Stimulated activated CD4-positive, alpha-beta T cell treated with anti-CD3 and anti-CD28 coated beads, Interleukin-4, amount 100 ng/mL, for 1 hour (primary cell): ENCODE results near the gene DRAP1.

Experiments
- DNase-seq: peaks from one replicate; pipeline ENCODE4 v3.0.0-alpha.2; 2020

DRAP1 gene

GRCh38 chr11:65906602-65907001, 12.6 kb upstream of the DRAP1 start:
- no peak for DNase-seq

GRCh38 chr11:65907878-65908277, 11.3 kb upstream of the DRAP1 start:
- DNase-seq = no peak

- DNase-seq = no peak
These were observed 7.3 kb upstream of the DRAP1 start for GRCh38 chr11:65911682-65912568.

- DNase-seq = no peak
These were observed 6.4 kb upstream of the DRAP1 start for GRCh38 chr11:65912845-65913244.

GRCh38 chr11:65915101-65915820, 4.0 kb upstream of the DRAP1 start:
- DNase-seq = no peak

- peak; percentile 26 for DNase-seq
These were observed 3.4 kb upstream of the DRAP1 start for GRCh38 chr11:65915821-65916251.

- DNase-seq = no peak
These were observed 2.8 kb upstream of the DRAP1 start for GRCh38 chr11:65916391-65916790.

- no peak for DNase-seq
These were observed 2.2 kb upstream of the DRAP1 start for GRCh38 chr11:65917077-65917433.

- no peak for DNase-seq
These were observed 1.6 kb upstream of the DRAP1 start for GRCh38 chr11:65917434-65918210.

GRCh38 chr11:65918211-65919140, 750 bp upstream of the DRAP1 start, which contains the start of gene C11orf68:
Gene C11orf68, minus strand, starts transcription at chr11:65919062. Its CDS starts 31 bp downstream, at chr11:65919031.
- no peak for DNase-seq

GRCh38 chr11:65919573-65920371, 546 bp downstream of the DRAP1 start:
- peak; percentile 65 for DNase-seq

- no peak for DNase-seq
These were observed 1.2 kb downstream of the DRAP1 start for GRCh38 chr11:65920372-65920802.

- no peak for DNase-seq
These were observed 1.9 kb downstream of the DRAP1 start for GRCh38 chr11:65921033-65921555.

GRCh38 chr11:65921876-65922275, 2.6 kb downstream of the DRAP1 start:
- DNase-seq = no peak

- no peak for DNase-seq
These were observed 3.3 kb downstream of the DRAP1 start for GRCh38 chr11:65922565-65922964.

- DNase-seq = no peak
These were observed 6.2 kb downstream of the DRAP1 start for GRCh38 chr11:65925397-65925796.

- DNase-seq = peak; percentile 65
These were observed 8.7 kb downstream of the DRAP1 start for GRCh38 chr11:65927904-65928397.

- no peak for DNase-seq
These were observed 9.4 kb downstream of the DRAP1 start for GRCh38 chr11:65928667-65929066.

- DNase-seq = no peak
These were observed 12.7 kb downstream of the DRAP1 start for GRCh38 chr11:65931773-65932557.

GRCh38 chr11:65932558-65932919, 13.3 kb downstream of the DRAP1 start:
- DNase-seq = no peak
